Right kidney (tissue), 1 donor: ENCODE data around the gene TRIM46.
"Not testable (repeated sequence)": the region's sequence is repeated elsewhere in the genome, so short reads cannot be mapped to it uniquely, and the experiment has no call there.

ENCODE experiments used
- DNase-seq: peaks from one replicate; pipeline ENCODE4 v3.0.0-alpha.2; 2016

TRIM46 gene

DNA sequence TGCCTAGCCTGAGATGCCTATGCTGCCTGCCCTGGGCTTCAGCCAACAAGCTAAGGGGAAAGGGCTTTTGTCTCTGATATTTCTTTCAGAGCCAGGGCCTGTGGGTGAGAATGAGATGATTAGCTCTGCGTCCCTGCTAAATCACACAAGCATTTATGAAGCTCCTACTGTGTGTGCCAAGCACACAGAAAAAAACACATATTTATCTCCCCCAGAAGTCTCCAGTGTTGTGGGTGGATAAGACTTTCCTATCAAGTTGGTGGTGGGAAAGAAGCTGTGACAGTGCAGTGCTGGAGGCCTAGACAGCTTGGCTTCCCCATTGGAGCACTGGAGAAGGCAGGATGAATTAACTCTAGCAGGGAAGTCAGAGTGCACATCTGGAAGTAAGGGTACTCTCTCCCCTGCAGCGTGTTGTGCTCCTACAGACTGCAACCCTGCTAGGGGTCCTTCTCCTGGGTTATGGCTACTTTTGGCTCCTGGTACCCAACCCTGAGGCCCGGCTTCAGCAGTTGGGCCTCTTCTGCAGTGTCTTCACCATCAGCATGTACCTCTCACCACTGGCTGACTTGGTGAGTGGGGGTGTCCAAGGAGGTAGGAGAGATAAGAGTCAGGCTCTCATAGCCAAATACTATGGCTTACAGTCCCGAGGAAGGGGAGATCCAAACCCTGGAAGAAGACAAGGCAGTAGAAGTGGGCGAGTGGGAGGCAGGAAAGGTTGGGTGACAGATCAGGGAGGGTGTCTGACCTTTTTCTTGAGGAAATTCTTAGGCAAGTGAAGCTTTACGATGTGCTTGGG is 36.3 kb upstream of the TRIM46 start:
- DNase-seq = no peak

DNA sequence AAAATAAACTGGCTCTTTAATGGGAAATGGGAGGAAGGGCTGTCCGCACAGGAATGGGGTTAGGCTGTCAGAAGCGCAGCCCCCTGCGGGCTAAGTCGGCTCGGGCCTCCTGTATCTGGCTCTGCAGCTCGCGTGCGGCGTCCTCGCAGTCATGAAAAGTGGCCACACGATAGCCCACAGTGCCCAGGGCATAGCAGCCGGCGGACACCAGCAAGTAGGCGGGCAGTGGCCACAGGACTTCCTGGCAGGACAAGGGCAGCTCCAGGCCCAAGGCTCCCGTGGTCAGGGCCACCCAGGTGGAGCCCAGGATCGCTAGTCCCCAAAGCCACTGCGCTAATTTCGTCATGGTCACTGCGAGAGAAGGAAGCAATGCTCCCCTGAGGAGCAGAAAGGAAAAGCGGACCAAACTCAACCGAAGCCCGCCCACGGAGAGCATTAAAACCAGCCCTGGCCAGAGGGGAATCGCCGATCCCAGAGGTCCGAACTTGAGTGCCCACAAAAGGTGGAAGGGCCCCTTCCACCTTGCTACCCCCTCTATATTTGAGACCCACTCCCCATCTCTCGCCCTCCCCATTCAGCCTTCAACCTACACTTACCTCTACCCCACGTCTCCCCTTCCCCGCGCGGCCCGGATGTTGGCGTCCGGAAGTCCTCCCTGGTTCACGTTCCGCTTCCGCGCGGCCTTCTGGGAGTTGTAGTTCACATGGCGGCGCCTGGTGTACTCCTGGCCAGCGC is 33.6 kb upstream of the TRIM46 start, which contains the start of gene DPM3:
Gene DPM3, minus strand, starts transcription at position 637 of the 735 bp plus-strand sequence. Its CDS starts 291 bp downstream, at position 346.
- DNase-seq = peak; percentile 85

DNA sequence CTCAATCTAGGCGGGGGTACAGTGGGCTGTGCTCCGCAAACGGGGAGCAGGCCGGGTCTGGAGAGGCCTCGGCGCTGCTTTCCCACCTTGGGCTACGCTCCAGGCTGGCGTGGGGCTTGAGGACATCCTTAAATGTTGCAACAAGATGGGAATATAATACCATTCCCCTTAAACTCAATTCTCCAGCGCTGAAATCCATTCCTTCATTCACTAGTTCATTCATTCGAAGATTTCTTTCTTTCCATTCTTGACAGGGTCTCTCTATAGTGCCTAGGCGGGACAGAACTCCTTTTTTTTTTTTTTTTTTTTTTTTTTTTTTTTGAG is 33.1 kb upstream of the TRIM46 start:
- no peak for DNase-seq

DNA sequence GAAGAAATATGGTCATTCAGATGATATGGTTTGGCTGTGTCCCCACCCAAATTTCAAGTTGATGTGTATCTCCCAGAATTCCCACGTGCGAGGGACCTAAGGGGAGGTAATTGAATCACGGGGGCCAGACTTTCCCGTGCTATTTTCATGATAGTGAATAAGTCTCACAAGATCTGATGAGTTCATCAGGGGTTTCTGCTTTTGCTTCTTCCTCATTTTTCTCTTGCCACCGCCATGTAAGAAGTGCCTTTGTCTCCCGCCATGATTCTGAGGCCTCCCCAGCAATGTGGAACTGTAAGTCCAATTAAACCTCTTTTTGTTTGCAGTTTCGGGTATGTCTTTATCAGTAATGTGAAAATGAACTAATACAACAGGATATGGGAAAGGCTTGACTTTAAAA is 31.9 kb upstream of the TRIM46 start:
- no peak for DNase-seq

DNA sequence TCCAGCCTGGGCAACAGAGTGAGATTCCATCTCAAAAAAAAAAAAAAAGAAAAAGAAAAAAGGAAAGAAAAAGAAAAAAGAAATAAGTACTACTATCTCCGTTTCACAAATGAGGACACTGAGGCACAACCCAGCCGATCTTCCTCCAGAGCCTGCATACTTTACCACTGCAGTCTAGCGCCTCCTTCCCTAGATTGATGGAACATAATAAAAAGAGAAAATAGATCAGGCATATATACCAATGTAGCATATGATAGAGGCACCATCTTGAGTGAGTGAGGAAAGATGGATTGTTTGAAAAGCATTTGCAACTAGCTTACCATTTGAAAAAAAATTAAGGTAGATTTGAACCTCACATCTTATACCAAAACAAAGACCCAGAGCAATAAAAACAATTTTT is 28.2 kb upstream of the TRIM46 start:
- DNase-seq = no peak

- not testable (repeated sequence) for DNase-seq
These were observed 17.5 kb upstream of the TRIM46 start for GRCh38 chr1:155155996-155156643.

GRCh38 chr1:155158991-155159390 is 14.7 kb upstream of the TRIM46 start:
- DNase-seq = no peak

GRCh38 chr1:155160128-155160527 is 13.5 kb upstream of the TRIM46 start:
- DNase-seq = no peak

DNA sequence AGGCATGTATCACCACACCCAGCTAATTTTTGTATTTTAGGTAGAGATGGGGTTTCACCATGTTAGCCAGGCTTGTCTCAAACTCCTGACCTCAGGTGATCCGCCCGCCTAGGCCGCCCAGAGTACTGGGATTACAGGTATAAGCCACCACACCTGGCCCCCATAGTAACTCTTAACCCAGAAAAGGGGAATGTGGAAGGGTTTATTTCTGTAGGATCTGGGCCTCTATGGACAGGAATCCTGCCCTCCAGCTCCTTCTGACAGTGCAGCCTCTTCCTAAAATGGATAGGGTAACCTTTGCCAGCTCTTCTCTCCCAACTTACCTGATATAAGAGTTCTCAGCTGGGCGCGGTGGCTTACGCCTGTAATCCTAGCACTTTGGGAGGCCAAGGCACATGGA is 11.0 kb upstream of the TRIM46 start:
- not testable (repeated sequence) for DNase-seq

DNA sequence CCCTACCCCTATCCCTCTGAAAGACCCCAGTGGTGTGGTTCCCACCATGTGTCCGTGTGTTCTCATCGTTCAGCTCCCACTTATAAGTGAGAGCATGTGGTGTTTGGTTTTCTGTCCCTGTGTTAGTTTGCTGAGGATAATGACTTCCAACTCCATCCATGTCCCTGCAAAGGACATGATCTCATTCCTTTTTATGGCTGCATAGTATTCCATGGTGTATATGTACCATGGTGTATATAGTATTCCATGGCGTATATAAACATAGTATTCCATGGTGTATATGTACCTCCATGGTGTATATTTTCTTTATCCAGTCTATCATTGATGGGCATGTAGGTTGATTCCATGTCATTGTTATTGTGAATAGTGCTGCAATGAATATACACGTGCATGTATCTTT is 9.9 kb upstream of the TRIM46 start:
- not testable (repeated sequence) for DNase-seq

- not testable (repeated sequence) for DNase-seq
These were observed 9.0 kb upstream of the TRIM46 start for GRCh38 chr1:155164625-155165024.

GRCh38 chr1:155166051-155166470 is 7.6 kb upstream of the TRIM46 start:
- peak; percentile 54 for DNase-seq

DNA sequence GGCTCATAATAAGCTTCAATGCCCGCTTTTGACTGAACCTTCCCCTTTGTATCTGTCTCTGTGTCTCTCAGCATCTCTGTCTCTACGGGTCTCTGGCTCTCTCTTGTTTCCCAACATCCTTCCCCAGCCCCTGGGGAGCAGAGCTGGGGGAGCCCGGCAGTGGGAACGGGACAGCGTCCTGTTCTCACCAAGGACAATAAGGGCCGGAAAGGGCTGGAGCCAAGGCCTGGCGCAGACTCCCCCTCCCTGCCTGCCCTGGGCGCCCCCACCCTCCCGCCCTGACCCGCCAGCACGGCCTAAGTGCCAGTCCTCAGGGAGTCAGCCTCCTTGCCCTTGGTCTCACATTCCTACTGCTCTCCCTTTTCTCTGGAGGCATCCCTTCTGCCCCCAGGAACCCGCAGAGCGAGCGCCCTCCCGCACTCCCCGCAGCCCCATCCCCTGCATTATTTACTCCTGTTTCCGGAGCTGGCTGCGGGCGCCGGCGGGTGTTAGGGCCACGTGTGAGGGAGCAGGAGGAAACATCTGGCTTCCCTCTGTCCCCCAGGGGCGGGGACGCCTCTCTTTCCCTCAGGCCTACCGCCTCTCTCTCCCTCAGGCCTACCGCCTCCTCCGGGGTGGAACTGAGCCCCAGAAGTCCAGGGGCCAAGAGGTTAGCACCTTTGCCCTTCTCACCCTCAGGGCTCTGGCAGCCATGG is 7.0 kb upstream of the TRIM46 start:
- no peak for DNase-seq

DNA sequence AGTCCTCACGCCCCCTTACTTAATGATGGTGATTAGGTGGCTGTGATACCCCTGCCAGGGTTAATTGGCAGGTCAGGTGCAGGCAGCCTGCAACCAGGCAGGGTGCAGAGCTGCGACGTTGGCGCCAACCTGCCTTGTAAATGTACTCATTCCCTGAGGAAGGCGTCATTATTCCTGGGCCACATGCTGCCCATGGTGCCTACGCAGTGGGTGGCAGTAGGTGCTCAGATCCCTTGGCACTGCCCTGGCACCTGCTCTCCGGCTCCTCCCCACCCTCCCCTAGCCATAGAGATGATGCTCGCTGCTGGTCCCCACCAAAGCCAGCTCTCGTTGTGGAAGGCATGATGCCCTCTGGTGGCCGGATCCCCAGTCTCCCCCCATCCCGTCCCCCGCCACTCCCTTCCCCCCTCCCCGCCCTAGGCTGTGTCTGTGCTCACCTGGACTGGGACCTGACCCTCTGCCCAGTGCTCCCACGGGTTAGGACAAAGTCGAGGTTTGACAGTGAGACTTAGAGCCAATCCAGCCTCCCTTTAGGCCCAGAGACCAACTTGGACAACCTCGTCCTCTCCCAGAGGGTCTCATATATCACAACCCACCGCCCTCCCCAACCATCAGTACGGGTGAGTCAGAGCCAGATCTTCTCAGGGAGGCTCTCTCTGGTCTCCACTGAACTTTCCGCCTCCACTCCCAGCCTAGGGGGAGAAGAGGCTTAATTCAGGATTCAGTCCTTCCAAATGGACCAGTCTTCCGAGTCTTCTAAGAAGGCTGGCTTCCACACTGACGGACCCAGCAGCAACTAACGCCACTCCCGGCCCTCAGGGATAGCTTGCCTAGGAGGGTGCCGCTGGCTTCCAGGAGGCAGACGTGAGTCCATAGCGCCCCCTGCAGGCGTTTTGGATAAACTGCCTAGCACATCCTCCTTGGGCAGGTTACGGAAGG is 6.2 kb upstream of the TRIM46 start:
- DNase-seq = peak; percentile 83

- DNase-seq = not testable (repeated sequence)
These were observed 5.6 kb upstream of the TRIM46 start for GRCh38 chr1:155168105-155168445.

DNA sequence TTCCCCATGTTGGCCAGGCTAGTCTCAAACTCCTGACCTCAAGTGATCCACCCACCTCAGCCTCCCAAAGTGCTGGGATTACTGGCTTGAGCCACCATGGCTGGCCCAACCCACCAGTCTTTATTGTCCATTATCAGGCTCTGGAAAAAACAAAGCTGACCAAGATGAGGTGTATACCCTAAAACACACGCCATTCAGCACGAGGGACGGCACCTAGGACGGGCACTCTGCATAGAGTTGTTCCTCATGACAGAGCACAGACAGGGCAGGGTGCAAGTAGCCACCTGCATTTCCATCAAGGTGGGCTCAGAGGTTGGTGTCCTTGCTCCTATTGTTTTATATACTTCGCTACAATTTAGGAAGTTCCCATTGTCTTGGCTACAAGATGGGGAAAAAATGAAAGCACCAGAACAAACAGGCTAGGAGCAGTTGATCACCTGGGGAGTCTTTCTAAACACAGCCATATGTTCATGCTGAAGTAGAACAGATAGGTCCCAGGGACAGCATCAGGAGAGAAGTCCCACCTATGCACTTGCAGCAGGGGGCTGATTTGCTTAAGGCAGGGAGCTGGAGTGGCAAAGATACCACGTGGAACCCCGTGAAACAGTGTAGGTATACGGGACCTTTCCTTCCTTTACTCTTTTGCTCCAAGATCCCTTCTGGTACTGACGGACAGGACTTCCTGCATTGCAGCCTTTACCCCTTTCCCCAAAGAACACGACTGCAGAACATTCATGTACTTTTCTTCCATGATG is 5.0 kb upstream of the TRIM46 start:
- DNase-seq = no peak

- no peak for DNase-seq
These were observed 4.1 kb upstream of the TRIM46 start for GRCh38 chr1:155169541-155169940.

DNA sequence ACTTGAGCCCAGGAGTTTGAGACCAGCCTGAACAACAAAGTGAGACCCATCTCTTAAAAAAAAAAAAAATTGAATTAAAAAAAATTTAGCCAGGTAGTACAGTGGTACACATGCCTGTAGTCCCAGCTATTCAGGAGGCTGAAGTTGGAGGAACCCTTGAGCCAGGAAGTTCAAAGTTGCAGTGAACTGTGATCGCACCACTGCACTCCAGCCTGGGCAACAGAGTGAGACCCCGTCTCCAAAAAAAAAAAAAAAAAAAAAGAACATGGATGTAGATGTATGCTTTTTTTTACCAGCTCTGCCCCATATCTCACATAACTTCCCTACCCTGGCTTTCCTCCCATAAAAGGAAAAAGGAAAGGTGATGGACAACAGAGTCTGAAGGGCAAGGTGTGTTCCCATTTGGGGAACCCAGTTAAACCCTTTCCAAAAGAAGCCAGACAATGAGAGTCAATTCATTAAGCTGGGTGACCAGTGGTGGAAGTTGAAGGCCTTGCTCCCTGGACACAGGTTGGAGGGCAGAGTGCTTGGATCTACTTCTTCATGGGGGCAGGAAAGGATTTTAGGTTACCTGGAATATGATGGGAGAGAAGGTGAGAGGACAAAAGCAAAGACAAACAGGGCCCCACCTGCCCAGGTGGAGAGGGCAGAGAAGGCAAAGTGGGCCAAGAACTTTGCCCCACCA is 3.4 kb upstream of the TRIM46 start:
- DNase-seq = no peak

- no peak for DNase-seq
These were observed 2.8 kb upstream of the TRIM46 start for GRCh38 chr1:155170806-155171205.
